Testis (tissue), 2 donors: ENCODE measurements around the gene RASGEF1C.

ENCODE experiments used
- POLR2A ChIP-seq: fragments of 450-650 bp; IDR thresholded peaks from one replicate; pipeline ENCODE4 v1.6.1; 2017; ENCODE audit warnings: antibody characterized with exemption, mild to moderate bottlenecking, moderate library complexity
- TF ChIP-seq, protein P1 (sequence below), 3 experiments: fragments of 450-650 bp in 2 of 3; fragments of 200-600 bp in 1 of 3; sonication (generic) in 1 of 3; IDR thresholded peaks; one replicate each; pipeline ENCODE4 v1.5.1; 2016 to 2019; ENCODE audit warnings: antibody characterized with exemption in 3 of 3, mild to moderate bottlenecking in 2 of 3, moderate library complexity in 1 of 3

DNA sequence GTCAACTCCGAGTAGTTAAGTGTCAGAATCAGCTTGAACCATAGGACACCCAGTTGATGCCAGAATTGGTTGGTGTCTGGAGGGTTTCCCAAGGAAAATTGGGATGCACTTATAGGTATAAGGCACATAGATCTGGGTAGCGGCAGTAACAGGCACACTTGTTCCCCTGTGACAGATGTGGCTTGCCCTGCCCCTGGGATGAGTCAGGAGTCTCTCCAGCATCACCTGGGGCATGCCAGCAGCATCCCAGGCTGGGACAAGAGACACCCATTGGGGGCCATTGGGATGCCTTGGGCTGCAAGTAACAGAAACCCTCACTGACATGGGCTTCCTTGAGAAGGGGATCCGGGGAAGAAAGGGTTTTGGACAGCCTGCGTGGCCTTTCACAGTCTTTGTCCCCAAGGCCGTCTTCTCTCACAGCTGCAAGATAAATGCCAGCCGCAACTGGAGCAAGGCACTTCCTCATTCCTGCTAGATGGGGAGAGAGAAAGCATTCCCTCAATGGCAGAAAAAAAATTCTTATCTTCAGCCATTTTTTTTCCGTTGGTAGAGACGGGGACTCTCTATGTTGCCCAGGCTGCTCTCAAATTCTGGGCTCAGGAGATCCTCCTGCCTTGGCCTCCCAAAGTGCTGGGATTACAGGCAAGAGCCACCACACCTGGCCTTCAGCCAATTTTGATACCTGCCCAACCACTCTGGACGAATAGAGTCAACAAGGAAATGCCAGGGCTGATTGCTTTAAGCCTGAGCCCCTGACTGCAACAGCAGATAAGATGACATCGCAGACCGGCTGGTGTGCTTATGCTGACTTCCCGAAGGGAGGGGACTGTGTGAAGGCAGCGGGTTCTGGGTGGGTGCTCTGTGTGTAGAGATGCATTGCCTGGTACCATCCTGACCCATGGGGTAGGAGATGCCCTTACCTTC lies 124.1 kb downstream of the RASGEF1C start:
- TF ChIP-seq, protein P1, sequence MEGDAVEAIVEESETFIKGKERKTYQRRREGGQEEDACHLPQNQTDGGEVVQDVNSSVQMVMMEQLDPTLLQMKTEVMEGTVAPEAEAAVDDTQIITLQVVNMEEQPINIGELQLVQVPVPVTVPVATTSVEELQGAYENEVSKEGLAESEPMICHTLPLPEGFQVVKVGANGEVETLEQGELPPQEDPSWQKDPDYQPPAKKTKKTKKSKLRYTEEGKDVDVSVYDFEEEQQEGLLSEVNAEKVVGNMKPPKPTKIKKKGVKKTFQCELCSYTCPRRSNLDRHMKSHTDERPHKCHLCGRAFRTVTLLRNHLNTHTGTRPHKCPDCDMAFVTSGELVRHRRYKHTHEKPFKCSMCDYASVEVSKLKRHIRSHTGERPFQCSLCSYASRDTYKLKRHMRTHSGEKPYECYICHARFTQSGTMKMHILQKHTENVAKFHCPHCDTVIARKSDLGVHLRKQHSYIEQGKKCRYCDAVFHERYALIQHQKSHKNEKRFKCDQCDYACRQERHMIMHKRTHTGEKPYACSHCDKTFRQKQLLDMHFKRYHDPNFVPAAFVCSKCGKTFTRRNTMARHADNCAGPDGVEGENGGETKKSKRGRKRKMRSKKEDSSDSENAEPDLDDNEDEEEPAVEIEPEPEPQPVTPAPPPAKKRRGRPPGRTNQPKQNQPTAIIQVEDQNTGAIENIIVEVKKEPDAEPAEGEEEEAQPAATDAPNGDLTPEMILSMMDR (IDR thresholded peaks at IDR 0.05) = no peak
- no peak for TF ChIP-seq POLR2A
